Breast epithelium (tissue), 3 donors: ENCODE measurements around the gene WNT2B.

ENCODE experiments used
- POLR2A ChIP-seq: fragments of 450-650 bp; IDR thresholded peaks from one replicate; pipeline ENCODE4 v1.6.1; 2016; ENCODE audit warnings: antibody characterized with exemption, mild to moderate bottlenecking, moderate library complexity
- POLR2AphosphoS5 ChIP-seq, 3 donors: sonication (generic); formaldehyde crosslinking; IDR thresholded peaks; one replicate each; pipeline ENCODE4 v1.6.1; 2017; ENCODE audit warnings: antibody characterized with exemption in 3 of 3
- TF ChIP-seq, protein P1 (sequence below), 3 donors: fragments of 450-650 bp; IDR thresholded peaks; one replicate each; pipeline ENCODE4 v1.5.1; 2016 to 2017; ENCODE audit warnings: antibody characterized with exemption in 3 of 3, mild to moderate bottlenecking in 3 of 3, moderate library complexity in 3 of 3

DNA sequence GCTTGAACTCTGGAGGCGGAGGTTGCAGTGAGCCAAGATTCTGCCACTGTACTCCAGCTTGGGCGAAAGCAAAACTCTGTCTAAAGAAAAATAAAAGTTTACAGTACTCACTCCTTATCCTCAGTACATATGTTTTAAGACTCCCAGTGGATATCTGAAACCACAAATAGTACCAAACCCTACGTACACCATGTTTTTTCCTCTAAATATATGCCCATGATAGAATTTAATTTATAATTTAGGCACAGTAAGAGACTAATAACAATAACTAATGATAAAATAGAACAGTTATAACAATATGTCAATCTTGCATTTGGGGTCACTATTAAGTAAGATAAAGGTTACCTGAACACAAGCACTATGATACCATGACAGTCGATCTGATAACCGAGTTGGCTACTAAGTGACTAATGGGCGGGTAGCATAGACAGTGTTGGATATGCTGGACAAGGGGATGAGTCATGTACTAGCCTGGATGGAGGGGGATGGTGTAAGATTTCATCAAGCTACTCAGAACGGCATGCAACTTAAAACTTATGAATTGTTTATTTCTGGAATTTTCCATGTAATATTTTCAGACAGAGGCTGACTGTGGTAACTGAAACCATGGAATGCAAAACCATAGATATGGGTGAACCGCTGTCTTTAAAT, 66.5 kb downstream of the WNT2B start:
- TF ChIP-seq, protein P1, sequence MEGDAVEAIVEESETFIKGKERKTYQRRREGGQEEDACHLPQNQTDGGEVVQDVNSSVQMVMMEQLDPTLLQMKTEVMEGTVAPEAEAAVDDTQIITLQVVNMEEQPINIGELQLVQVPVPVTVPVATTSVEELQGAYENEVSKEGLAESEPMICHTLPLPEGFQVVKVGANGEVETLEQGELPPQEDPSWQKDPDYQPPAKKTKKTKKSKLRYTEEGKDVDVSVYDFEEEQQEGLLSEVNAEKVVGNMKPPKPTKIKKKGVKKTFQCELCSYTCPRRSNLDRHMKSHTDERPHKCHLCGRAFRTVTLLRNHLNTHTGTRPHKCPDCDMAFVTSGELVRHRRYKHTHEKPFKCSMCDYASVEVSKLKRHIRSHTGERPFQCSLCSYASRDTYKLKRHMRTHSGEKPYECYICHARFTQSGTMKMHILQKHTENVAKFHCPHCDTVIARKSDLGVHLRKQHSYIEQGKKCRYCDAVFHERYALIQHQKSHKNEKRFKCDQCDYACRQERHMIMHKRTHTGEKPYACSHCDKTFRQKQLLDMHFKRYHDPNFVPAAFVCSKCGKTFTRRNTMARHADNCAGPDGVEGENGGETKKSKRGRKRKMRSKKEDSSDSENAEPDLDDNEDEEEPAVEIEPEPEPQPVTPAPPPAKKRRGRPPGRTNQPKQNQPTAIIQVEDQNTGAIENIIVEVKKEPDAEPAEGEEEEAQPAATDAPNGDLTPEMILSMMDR (IDR thresholded peaks at IDR 0.05): no peak
- TF ChIP-seq POLR2A: no peak
- TF ChIP-seq POLR2AphosphoS5 (IDR thresholded peaks at IDR 0.05): no peak
